GM12891 (cell line): ENCODE measurements around the gene SIL1.
"Not testable (repeated sequence)": the region's sequence is repeated elsewhere in the genome, so short reads cannot be mapped to it uniquely, and the experiment has no call there.

ENCODE experiments used
- DNase-seq: peaks from one replicate; pipeline ENCODE4 v3.0.0; 2011; ENCODE audit warnings: low spot score; ENCODE audit not compliant: insufficient read length
- FAIRE-seq: peaks from 2 replicates; lab custom pipeline; 2011; peaks lifted over from hg19 to GRCh38; lab: Jason Lieb, UNC
- PAX5 ChIP-seq: IDR thresholded peaks from 2 replicates; pipeline ENCODE4 v1.6.1; 2011; ENCODE audit warnings: low read length, moderate library complexity, mild to moderate bottlenecking; ENCODE audit not compliant: insufficient read depth, severe bottlenecking
- POLR2A ChIP-seq: IDR thresholded peaks from 2 replicates; pipeline ENCODE4 v1.6.1; 2011; ENCODE audit warnings: low read depth, low read length, control low read depth
- POLR2AphosphoS5 ChIP-seq: IDR thresholded peaks from 2 replicates; pipeline ENCODE4 v1.6.1; 2011; ENCODE audit warnings: low read depth, low read length, control low read depth
- POU2F2 ChIP-seq: IDR thresholded peaks from 2 replicates; pipeline ENCODE4 v1.6.1; 2011; ENCODE audit warnings: low read depth, mild to moderate bottlenecking, control low read depth, low read length, moderate library complexity
- SPI1 ChIP-seq: IDR thresholded peaks from 2 replicates; pipeline ENCODE4 v1.6.1; 2011; ENCODE audit warnings: low read depth, low read length, control low read depth
- TAF1 ChIP-seq: IDR thresholded peaks from 2 replicates; pipeline ENCODE4 v1.6.1; 2011; ENCODE audit warnings: low read depth, low read length, control low read depth

Gene SIL1

GRCh38 chr5:139022528-139022927 lies 175.6 kb downstream of the SIL1 start:
- TF ChIP-seq SPI1 (no peak), POLR2A (no peak), POU2F2 (no peak), PAX5 (no peak), POLR2AphosphoS5 (no peak), TAF1 (no peak)
- no peak for DNase-seq
- FAIRE-seq, result no peak

DNA sequence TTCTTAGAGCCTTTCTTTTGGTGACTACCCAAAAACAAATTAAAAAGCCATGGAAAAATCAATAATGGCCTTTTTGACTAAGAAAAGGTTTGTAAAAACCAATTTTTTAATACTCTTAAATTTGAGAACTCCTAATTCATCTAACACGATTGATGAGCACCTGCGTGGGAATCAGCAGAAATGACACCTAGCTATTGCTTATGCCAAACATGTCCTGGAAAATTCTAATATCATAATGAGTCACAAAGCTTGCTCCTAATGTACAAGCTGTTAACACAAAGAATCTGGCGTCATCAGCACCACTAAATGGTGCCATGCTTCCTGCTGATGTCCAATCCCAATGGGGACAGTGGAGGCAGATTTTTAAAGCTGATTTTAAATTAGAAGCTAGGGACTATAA lies 176.8 kb downstream of the SIL1 start:
- DNase-seq, result no peak
- TF ChIP-seq SPI1 (no peak), POU2F2 (no peak), TAF1 (no peak), PAX5 (no peak), POLR2AphosphoS5 (no peak)
- FAIRE-seq, result no peak

- no peak for DNase-seq
- FAIRE-seq, result no peak
- no peak for TF ChIP-seq POU2F2
- TF ChIP-seq TAF1, result no peak
- TF ChIP-seq POLR2A, result no peak
- no peak for TF ChIP-seq SPI1
- TF ChIP-seq POLR2AphosphoS5, result no peak
- no peak for TF ChIP-seq PAX5
Measured at GRCh38 chr5:139019880-139020279, 178.3 kb downstream of the SIL1 start.

- FAIRE-seq (no peak), DNase-seq (no peak)
- TF ChIP-seq POU2F2 (no peak), TAF1 (no peak)
Measured at GRCh38 chr5:139019211-139019610, 179.0 kb downstream of the SIL1 start.

DNA sequence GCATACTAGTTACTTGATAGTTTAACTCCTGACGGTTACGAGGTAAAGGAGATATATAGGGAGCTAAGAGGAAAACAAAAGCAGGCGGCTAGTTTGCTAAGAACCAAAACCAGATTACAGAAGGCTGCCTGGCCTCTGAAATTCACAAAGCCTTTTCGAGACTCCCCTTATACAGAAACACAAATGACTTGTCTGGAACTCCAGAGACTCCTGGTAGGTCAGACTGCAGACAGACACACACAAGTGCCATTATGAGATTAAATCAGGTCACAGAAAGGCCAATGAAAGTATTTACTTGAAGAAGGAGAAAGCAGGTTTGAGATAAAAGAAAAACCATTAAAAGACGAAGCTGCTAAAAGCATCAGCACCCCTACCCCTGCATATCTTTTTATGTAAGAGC lies 180.5 kb downstream of the SIL1 start:
- DNase-seq (no peak), FAIRE-seq (no peak)
- TF ChIP-seq POLR2A (no peak), TAF1 (no peak), POLR2AphosphoS5 (no peak), SPI1 (no peak), POU2F2 (no peak), PAX5 (no peak)

- FAIRE-seq (no peak), DNase-seq (no peak)
- no peak for TF ChIP-seq PAX5
- TF ChIP-seq TAF1, result no peak
- TF ChIP-seq POLR2AphosphoS5, result no peak
- no peak for TF ChIP-seq SPI1
- TF ChIP-seq POU2F2, result no peak
- TF ChIP-seq POLR2A, result no peak
Measured at GRCh38 chr5:139016186-139016585, 182.0 kb downstream of the SIL1 start.

- no peak for DNase-seq
- no peak for FAIRE-seq
- no peak for TF ChIP-seq POLR2A
- no peak for TF ChIP-seq POU2F2
- no peak for TF ChIP-seq PAX5
- no peak for TF ChIP-seq POLR2AphosphoS5
- TF ChIP-seq SPI1, result no peak
- no peak for TF ChIP-seq TAF1
Measured at GRCh38 chr5:139014726-139015125, 183.4 kb downstream of the SIL1 start.

GRCh38 chr5:139012176-139012575 lies 186.0 kb downstream of the SIL1 start:
- FAIRE-seq (no peak), DNase-seq (no peak)
- TF ChIP-seq SPI1 (no peak), POLR2AphosphoS5 (no peak)

DNA sequence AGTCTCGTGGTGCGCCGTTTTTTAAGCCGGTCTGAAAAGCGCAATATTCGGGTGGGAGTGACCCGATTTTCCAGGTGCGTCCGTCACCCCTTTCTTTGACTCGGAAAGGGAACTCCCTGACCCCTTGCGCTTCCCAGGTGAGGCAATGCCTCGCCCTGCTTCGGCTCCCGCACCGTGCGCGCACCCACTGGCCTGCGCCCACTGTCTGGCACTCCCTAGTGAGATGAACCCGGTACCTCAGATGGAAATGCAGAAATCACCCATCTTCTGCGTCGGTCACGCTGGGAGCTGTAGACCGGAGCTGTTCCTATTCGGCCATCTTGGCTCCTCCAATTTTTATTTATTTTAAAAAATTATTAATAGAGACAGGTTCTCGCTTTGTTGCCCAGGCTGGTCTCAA lies 187.0 kb downstream of the SIL1 start:
- not testable (repeated sequence) for DNase-seq, FAIRE-seq

- TF ChIP-seq PAX5, result no peak
- no peak for TF ChIP-seq TAF1
- no peak for TF ChIP-seq POU2F2
- TF ChIP-seq SPI1, result no peak
- TF ChIP-seq POLR2A, result no peak
- no peak for TF ChIP-seq POLR2AphosphoS5
- DNase-seq, result no peak
- no peak for FAIRE-seq
Measured at GRCh38 chr5:139004374-139005307, 193.5 kb downstream of the SIL1 start.
